SKM-1 treated with dmso at 0.1 percent for 144 hours (cell line): ENCODE data around the gene BPIFB1.

Source experiments
- DNase-seq: peaks from one replicate; lab custom pipeline; 2025; ENCODE audit not compliant: unreplicated experiment; lab: John Stamatoyannopoulos, UW

BPIFB1 gene

DNA sequence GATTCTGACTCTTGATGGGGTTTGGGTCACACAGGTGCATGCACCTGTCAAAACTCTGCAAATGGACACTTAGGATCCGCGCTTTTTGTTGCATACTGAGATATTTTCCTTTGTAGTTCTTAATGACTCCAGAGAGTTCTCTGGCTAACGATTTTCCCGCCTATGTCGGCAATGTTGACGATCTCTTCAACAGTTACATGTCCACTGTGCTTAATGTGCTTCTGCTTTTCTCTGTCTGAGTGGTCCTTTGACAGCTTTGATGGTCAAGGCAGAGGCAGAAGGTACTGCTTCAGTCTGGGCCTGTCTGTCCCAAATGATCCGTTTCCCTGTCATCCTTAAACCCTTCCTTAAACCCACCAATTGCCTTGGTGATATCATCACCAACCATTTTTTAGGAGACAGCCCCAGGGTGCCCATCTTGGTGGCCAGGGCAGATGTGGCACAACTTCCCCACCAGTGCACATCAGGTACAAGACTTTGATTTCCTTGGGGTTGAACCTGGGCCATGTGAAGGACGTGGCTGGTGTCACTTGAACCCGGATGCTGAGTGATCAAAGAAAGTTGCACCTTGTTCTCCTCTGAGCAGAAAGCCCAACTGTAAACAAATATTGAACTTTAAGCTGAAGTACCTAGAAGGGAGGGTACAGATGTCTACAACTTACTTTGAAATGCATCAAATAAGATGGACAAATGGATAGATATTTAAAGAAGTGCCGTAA lies 10.7 kb upstream of the BPIFB1 start:
- no peak for DNase-seq

DNA sequence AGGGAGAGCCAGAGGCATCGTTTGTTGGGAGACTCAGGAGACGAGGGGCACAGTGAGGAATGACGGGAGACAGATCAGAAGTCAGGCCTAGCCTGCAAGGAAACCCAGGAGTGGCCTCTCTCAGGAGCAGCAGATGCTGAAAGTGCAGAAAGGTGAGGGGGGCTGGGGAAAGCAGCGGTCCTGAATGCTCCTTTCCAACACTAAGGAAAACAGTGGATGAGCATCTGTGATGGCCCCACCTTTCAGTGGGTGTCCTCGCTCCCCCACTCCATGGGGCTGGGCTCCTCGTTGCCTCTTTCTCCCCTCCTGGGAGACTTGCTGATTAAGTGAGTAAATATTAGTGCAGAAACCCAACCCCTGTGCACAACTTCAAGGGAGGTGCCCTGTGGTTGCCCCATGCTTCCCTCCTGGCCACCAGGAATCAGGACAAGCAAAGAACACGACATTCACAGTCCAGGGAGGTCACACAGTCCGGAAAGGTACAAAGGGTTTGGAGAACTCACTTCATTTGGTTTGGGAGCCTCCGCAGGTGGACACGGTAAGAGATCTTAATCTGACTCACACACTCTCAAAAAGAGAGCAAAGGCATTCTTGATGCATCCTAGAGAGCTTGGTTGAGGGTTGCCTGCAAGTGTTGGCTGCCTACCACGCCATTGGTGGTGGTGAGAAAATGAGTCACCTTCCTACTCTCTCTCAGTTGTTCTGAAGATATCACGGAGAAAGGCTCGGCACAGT lies 9.7 kb upstream of the BPIFB1 start:
- no peak for DNase-seq

DNA sequence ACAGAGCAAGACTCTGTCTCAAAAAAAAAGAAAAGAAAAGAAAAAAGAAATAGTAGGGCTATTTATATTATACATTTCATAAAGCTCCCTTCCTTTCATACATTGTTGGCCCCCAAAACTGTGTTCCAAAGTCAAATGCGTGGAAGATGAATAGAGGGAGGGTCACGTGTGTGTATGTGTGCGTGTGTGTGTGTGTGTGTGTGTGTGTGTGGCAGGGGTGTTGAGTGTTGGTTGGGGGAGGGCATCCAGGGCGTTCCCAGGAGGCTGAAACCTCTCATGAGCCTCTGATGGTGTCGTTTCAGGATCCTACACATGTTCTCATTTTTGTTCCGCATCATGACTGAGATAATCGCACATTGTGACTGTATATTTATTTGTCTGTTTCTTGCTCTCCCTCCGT lies 7.8 kb upstream of the BPIFB1 start:
- no peak for DNase-seq

DNA sequence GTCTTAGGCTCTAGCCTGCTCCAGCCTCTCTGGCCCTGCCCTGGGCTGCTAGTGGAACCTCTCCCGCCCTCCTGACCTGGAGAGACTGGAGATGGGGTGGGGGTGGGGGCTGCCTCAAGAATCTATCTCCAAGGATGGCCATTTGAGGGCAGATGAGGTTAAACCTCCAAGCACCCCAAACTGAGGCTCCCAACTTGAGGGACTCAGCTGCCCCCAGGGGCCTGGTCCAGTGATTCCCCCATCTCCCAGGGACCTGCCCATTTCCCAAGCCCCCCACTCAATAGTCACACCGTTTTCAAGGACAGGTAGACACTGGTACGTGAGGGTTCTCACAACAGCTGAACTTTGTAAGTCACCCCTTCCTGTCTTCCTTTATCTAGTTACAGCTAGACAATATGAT lies 7.1 kb upstream of the BPIFB1 start:
- DNase-seq: no peak

DNA sequence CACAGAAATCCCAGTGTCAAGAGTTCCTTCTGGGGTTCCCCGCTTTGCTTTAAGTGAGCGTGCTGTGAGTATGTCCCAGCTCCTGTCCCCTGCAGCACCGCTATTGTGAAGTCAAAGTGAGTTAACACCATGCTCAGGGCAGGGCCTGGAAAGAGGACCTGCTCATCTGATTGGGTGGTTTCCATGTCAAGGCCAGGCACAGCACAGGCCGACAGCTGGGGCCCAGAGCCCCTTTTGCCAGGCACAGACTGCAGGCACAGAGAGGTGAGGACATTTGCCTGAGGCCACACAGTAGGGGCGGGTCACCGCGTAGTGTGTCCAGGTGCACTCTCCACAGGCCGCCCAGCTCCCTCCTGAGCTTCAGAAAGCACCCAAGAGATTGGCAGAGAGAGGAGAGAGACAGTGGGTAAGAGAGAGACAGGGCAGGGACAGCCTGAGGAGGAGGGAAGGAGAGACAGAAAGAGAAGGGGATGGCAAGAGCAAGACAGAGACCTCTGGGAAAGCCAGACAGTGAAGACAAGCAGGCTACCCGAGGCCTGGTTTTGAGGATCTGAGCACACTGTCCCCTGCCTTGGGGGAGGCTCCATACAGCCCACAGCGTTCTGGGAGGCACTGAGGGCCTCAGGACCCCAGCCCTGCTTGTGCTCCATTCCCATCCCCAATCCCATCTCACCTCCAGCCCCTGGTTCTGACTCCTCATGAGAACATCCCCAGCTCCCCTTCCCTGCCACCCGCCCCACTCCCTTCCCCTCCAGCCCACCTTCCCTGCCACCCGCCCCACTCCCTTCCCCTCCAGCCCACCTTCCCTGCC lies 6.5 kb upstream of the BPIFB1 start:
- DNase-seq: no peak

- DNase-seq: no peak
Measured at GRCh38 chr20:33277471-33278441, 5.3 kb upstream of the BPIFB1 start.

GRCh38 chr20:33278700-33279099 lies 4.3 kb upstream of the BPIFB1 start:
- no peak for DNase-seq

- DNase-seq: no peak
Measured at GRCh38 chr20:33279261-33279910, 3.6 kb upstream of the BPIFB1 start.

- no peak for DNase-seq
Measured at GRCh38 chr20:33280000-33280680, 2.9 kb upstream of the BPIFB1 start.

DNA sequence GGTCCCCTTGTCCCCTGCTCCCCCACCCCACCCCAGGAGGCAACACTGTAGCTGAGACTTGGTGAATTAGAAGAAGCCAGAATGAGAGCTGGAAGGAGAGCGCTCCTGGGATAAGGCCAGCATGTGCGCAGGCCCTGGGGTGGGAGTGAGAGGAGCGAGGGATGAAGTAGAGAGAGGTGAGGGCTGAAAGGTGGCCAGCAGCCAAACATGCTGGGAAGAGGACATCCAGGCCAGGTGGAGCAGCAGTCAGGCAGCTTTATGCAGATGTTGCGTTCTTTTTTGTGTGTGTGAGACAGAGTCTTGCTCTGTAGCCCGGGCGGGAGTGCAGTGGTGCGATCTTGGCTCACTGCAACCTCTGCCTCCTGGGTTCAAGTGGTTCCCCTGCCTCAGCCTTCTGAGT lies 2.2 kb upstream of the BPIFB1 start:
- no peak for DNase-seq

DNA sequence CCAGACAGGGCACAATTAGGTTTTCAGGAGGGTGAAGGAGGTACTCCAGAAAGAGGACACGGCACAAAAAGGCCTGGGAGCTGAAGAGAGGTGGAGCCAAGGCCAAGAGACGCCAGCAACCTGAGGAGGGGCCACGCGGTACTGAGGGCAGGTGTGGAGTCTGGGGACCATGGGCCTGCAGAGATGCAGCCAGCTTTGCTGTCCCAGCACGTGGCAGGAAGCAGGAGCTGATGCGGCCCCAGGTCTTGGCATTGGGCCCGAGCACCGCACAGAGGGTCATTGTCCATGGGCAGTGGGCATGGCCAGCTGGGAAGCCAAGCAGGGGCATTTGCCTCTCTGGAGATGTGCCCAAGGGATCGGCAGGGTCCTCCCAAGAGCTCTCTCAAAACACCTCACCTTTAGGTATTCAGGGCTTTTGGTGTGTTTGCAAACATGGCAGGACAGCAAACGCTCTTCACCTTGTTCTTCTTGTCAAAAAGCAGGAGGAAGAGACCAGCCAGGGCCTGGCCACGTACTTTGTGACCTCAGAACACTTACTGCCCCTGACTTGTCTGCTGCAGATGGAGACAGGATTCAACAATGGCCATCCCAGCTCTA lies 1.4 kb upstream of the BPIFB1 start:
- DNase-seq: no peak

- no peak for DNase-seq
Measured at GRCh38 chr20:33282196-33282934, 649 bp upstream of the BPIFB1 start.

DNA sequence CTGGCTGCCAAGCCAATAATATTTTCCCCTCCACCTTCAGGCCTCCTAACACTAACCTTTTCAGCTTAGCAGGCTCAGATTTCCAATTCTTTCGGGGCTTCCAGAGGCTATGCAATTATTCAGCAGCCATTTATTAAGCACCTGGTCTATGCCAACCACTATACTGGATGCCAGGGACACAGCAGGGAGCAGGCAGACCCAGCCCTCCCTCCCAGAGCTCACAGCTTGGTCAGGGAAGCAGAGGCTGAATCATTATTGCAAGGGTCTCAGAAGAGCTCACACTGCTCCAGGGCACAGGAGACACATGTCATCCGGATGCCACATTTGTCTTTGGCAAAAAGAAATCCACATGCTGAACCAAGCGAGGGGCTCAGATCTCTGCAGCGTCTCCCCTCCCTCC lies 1.3 kb downstream of the BPIFB1 start:
- no peak for DNase-seq

DNA sequence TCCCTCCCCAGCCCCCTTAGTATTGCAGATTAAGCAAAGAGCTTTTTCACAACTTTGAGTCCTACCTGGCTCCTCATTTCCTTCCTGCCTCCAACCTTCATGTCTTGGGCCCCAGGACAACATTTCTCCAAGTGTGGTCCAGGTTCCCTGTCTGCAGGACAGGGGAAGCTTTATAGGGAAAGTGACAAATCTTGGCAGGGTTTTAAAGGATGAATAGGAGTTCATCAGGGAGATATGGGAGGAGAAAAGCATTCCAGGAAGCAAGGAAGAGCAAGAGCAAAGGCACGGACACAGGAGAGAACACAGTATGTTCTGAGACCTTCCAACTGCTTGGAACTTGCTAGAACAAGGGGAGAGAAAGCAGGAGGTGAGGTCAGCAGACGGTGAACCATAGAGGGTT lies 1.9 kb downstream of the BPIFB1 start:
- DNase-seq: no peak

- DNase-seq: no peak
Measured at GRCh38 chr20:33285861-33286495, 3.0 kb downstream of the BPIFB1 start.

DNA sequence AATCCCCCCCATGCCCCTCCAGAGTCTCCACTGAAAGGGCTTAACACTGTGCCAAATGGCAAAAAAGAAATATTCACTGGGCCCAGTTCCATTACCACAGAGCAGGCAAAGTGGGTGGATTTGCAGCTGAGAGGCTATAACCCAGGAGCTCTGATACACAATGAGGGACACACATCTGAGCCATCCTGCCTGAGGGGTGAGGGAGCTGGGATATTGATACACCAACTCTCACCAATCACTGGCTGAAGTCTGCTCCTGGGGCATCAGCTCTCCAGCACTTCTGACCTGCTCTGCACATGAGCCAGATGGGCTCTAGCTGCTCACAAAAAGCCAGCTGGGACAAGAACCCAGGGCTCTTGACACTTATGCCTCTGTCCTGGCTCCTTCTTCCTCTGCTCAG lies 4.9 kb downstream of the BPIFB1 start:
- no peak for DNase-seq

GRCh38 chr20:33290852-33291251 lies 7.8 kb downstream of the BPIFB1 start:
- no peak for DNase-seq

DNA sequence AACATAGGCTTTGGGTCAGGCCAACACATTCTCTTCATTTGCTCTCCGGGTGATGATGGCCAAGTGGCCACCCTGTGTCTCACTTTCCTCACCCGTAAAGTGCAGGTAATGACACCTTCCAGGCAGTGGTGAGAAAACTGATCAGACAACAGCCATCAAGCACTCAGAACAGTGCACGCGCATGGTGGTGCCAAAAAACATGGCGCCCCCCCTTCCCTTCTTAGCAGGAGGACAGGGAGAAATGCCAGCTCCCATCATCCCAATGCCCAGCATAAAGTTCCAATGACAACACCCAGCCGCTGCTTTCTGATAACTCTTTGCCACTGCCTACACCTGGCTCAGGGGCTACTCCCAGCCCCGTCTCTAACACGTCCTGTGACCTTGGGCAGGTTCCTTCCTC lies 8.4 kb downstream of the BPIFB1 start:
- DNase-seq: no peak
